Left lung (tissue), 10 donors: ENCODE data around the gene ARHGAP44. TPM values are rescaled to one million over a fixed set of nuclear protein-coding genes. Genes with fewer than 3 reads are reported as not detected.
A peak's percentile ranks its signal among the peaks of the same experiment; 100 is the strongest.

Source experiments
- ATAC-seq: fragments of 200-7000 bp; cut with Tn5 transposase; one replicate; pipeline ENCODE4 v1.9.1; 2020; ENCODE audit warnings: moderate library complexity
- DNase-seq, 4 donors: peaks; one replicate each; pipeline ENCODE4 v3.0.0-alpha.2; 2013 to 2020
- H3K27ac ChIP-seq, 2 donors: fragments of 200-600 bp; sonication (generic) in 1 of 2; one replicate each; pipeline versions ENCODE4 v1.5.0 to v1.8.0; 2020 to 2021
- H3K27me3 ChIP-seq, 2 donors: fragments of 200-600 bp; sonication (generic) in 1 of 2; one replicate each; pipeline versions ENCODE4 v1.5.0 to v1.8.0; 2020 to 2021
- H3K36me3 ChIP-seq, 2 donors: fragments of 200-600 bp; sonication (generic) in 1 of 2; one replicate each; pipeline versions ENCODE4 v1.5.0 to v1.8.0; 2020 to 2021
- H3K4me1 ChIP-seq, 2 donors: fragments of 200-600 bp; one replicate each; pipeline ENCODE4 v1.8.0; 2021
- H3K4me3 ChIP-seq, 2 donors: fragments of 200-600 bp; sonication (generic) in 1 of 2; one replicate each; pipeline versions ENCODE4 v1.5.0 to v1.8.0; 2020 to 2021; ENCODE audit warnings: mild to moderate bottlenecking in 1 of 2
- H3K9me3 ChIP-seq, 2 donors: fragments of 200-600 bp; sonication (generic) in 1 of 2; one replicate each; pipeline versions ENCODE4 v1.5.0 to v1.8.0; 2020 to 2021
- CTCF ChIP-seq, 2 donors: fragments of 200-600 bp; sonication (generic) in 1 of 2; IDR thresholded peaks; one replicate each; pipeline versions ENCODE4 v1.5.0 to v1.8.0; 2021; ENCODE audit warnings: antibody characterized with exemption in 2 of 2
- intact Hi-C, 2 donors: fragments of 100-400 bp; cut with DNase I; formaldehyde crosslinking; loops; one replicate each; pipeline versions ENCODE4 v1.11.2 to v1.14.2; 2022
- polyA plus RNA-seq, 6 donors: library from polyadenylated mRNA; unstranded; fragments of 120-200 nt; gene quantifications; one replicate each; pipeline ENCODE4 v1.2.1, GENCODE V29; 2013; ENCODE audit not compliant: insufficient read length in 6 of 6
- total RNA-seq, 2 donors: library from RNA; stranded (reverse); fragmentation: NEBNext Ultra II Directional; extraction: Animal tissue kit (Norgen Biotek cat#: 25700); gene quantifications; one replicate each; pipeline ENCODE4 v1.2.1, GENCODE V29; 2021
- donor health status: DM: no; HTN: yes; CAD: no.
- donor health status: DM: no; HTN: no; CAD: no.

ARHGAP44 gene
- total and polyA plus RNA-seq, 8 donors: 13.1 to 43.6 (median 17.9) TPM

GRCh38 chr17:13030459-13031300 lies 241.4 kb downstream of the ARHGAP44 start:
- DNase-seq: peak in 2 of 4 donors; percentile 59 to 64
- peak; percentile 80 to 88 for TF ChIP-seq CTCF (IDR thresholded peaks at IDR 0.05)
- Histone ChIP-seq H3K4me1 (no peaks in the 10 kb centered on the region), H3K27me3 (peaks cover 0 to 7% of the 10 kb centered on the region in 2 donors), H3K36me3 (no peaks in the 10 kb centered on the region), H3K4me3 (no peak overlapping the region), H3K9me3 (peaks cover 0 to 9% of the 10 kb centered on the region in 2 donors), H3K27ac (no peak overlapping the region)
- intact Hi-C loops: no loop called here
- ATAC-seq: peak; percentile 86

GRCh38 chr17:13031718-13032350 lies 242.5 kb downstream of the ARHGAP44 start:
- Histone ChIP-seq H3K36me3 (no peaks in the 10 kb centered on the region), H3K9me3 (peaks cover 0 to 19% of the 10 kb centered on the region in 2 donors), H3K4me1 (no peaks in the 10 kb centered on the region), H3K4me3 (no peak overlapping the region), H3K27ac (no peak overlapping the region), H3K27me3 (peaks cover 0 to 7% of the 10 kb centered on the region in 2 donors)
- peak; percentile 88 for ATAC-seq
- TF ChIP-seq CTCF (IDR thresholded peaks at IDR 0.05): peak; percentile 73 to 82
- intact Hi-C loops: no loop called here
- peak in 2 of 4 donors; percentile 25 to 52 for DNase-seq

GRCh38 chr17:13035420-13035819 lies 246.1 kb downstream of the ARHGAP44 start:
- Histone ChIP-seq H3K27me3 (no peaks in the 10 kb centered on the region), H3K4me3 (no peak overlapping the region), H3K27ac (no peak overlapping the region), H3K36me3 (no peaks in the 10 kb centered on the region), H3K9me3 (peaks cover 0 to 23% of the 10 kb centered on the region in 2 donors), H3K4me1 (no peaks in the 10 kb centered on the region)
- intact Hi-C loops: no loop called here
- ATAC-seq: no peak
- DNase-seq: no peak
- no peak for TF ChIP-seq CTCF (IDR thresholded peaks at IDR 0.05)

- H3K4me1 ChIP-seq: no peaks in the 10 kb centered on the region
- peaks cover 0 to 23% of the 10 kb centered on the region in 2 donors for H3K9me3 ChIP-seq
- H3K27ac ChIP-seq: no peak overlapping the region
- TF ChIP-seq CTCF (IDR thresholded peaks at IDR 0.05): no peak
- DNase-seq (no peak), ATAC-seq (no peak)
- intact Hi-C loops: no loop called here
- peaks cover 0 to 2% of the 10 kb centered on the region in 2 donors for H3K27me3 ChIP-seq
- H3K36me3 ChIP-seq: no peaks in the 10 kb centered on the region
- no peak overlapping the region for H3K4me3 ChIP-seq
These were observed 247.5 kb downstream of the ARHGAP44 start for GRCh38 chr17:13036751-13037150.
